Upper lobe of left lung (tissue), 6 donors: ENCODE measurements around the gene KCNA3. TPM values are rescaled to one million over a fixed set of nuclear protein-coding genes. Genes with fewer than 3 reads are reported as not detected.

Experiments
- ATAC-seq, 2 donors: fragments of 200-7000 bp; cut with Tn5 transposase; one replicate each; pipeline ENCODE4 v1.9.1; 2022; ENCODE audit warnings: mild to moderate bottlenecking in 2 of 2, moderate library complexity in 2 of 2; ENCODE audit not compliant: low FRiP score in 2 of 2
- DNase-seq, 2 donors: peaks; one replicate each; pipeline ENCODE4 v3.0.0-alpha.2; 2019 to 2020
- H3K27ac ChIP-seq, 4 donors: fragments of 200-600 bp; sonication (generic); one replicate each; pipeline ENCODE4 v1.5.1; 2016 to 2019
- H3K27me3 ChIP-seq, 4 donors: fragments of 200-600 bp; sonication (generic); one replicate each; pipeline ENCODE4 v1.5.1; 2017 to 2019
- H3K36me3 ChIP-seq, 4 donors: fragments of 200-600 bp; sonication (generic); one replicate each; pipeline ENCODE4 v1.5.1; 2016 to 2019
- H3K4me1 ChIP-seq, 4 donors: fragments of 200-600 bp; sonication (generic); one replicate each; pipeline ENCODE4 v1.5.1; 2018 to 2019
- H3K4me3 ChIP-seq, 4 donors: fragments of 200-600 bp; sonication (generic); one replicate each; pipeline ENCODE4 v1.5.1; 2017 to 2019; ENCODE audit warnings: mild to moderate bottlenecking in 2 of 4, moderate library complexity in 1 of 4
- H3K9me3 ChIP-seq, 4 donors: fragments of 200-600 bp; sonication (generic); one replicate each; pipeline ENCODE4 v1.5.1; 2018 to 2019
- CTCF ChIP-seq, 6 experiments: fragments of 450-650 bp in 4 of 6; fragments of 200-600 bp in 2 of 6; sonication (generic) in 2 of 6; IDR thresholded peaks; one replicate each; pipeline ENCODE4 v1.5.1; 2016 to 2019; ENCODE audit warnings: antibody characterized with exemption in 6 of 6
- EP300 ChIP-seq, 4 donors: sonication (generic); formaldehyde crosslinking; IDR thresholded peaks; one replicate each; pipeline ENCODE4 v1.5.1; 2017; ENCODE audit warnings: antibody characterized with exemption in 4 of 4, control low read depth in 2 of 4
- POLR2A ChIP-seq, 4 donors: fragments of 450-650 bp; IDR thresholded peaks; one replicate each; pipeline ENCODE4 v1.5.1; 2016 to 2017; ENCODE audit warnings: antibody characterized with exemption in 4 of 4, mild to moderate bottlenecking in 2 of 4
- POLR2AphosphoS5 ChIP-seq, 2 donors: sonication (generic); formaldehyde crosslinking; IDR thresholded peaks; one replicate each; pipeline ENCODE4 v1.5.1; 2017; ENCODE audit warnings: antibody characterized with exemption in 2 of 2
- WGBS, 2 donors: methylation state at CpG; one replicate each; pipeline ENCODE4 v1.1.5; 2017 to 2018; 5-methylcytosine and 5-hydroxymethylcytosine counted together
- total RNA-seq, 6 donors: library from RNA; depleted of rRNA in 4 of 6; stranded (reverse); fragments of >200 nt in 4 of 6; gene quantifications; one replicate each; pipeline versions ENCODE4 v1.1.0 to v1.2.1, GENCODE V29; 2016 to 2021
- donor health status: DM: no; HTN: no; CAD: no; lungs with moderate emphysema.
- donor health status: DM: no; HTN: yes; CAD: no; lungs with severe emphysema.

KCNA3 gene
- total RNA-seq, 6 donors from 2014 or later = 12.6 to 25.1 (median 19.7) TPM

GRCh38 chr1:110633646-110634030 lies 41.1 kb downstream of the KCNA3 start:
- TF ChIP-seq CTCF (IDR thresholded peaks at IDR 0.05) = no peak
- no peak for TF ChIP-seq POLR2A (IDR thresholded peaks at IDR 0.05)
- no peak for TF ChIP-seq EP300 (IDR thresholded peaks at IDR 0.05)
- TF ChIP-seq POLR2AphosphoS5 (IDR thresholded peaks at IDR 0.05) = no peak
- H3K27ac ChIP-seq = no peak overlapping the region
- H3K4me3 ChIP-seq = no peak overlapping the region
- ATAC-seq (no peak), DNase-seq (no peak)
- peaks cover 8 to 23% (median 21%) of the 10 kb centered on the region in 4 donors for H3K4me1 ChIP-seq
- no peaks in the 10 kb centered on the region for H3K36me3 ChIP-seq
- no peaks in the 10 kb centered on the region for H3K27me3 ChIP-seq
- H3K9me3 ChIP-seq = no peaks in the 10 kb centered on the region
- 84 to 88% methylated on average over 2 of the region's 2 CpGs for WGBS, 2 donors

GRCh38 chr1:110631836-110632620 lies 42.7 kb downstream of the KCNA3 start:
- H3K27me3 ChIP-seq = no peaks in the 10 kb centered on the region
- ATAC-seq (no peak), DNase-seq (no peak)
- no peaks in the 10 kb centered on the region for H3K36me3 ChIP-seq
- no peak overlapping the region for H3K4me3 ChIP-seq
- no peaks in the 10 kb centered on the region for H3K9me3 ChIP-seq
- no peak for TF ChIP-seq POLR2A (IDR thresholded peaks at IDR 0.05)
- TF ChIP-seq POLR2AphosphoS5 (IDR thresholded peaks at IDR 0.05) = no peak
- no peak for TF ChIP-seq CTCF (IDR thresholded peaks at IDR 0.05)
- TF ChIP-seq EP300 (IDR thresholded peaks at IDR 0.05) = no peak
- H3K4me1 ChIP-seq = peaks cover 8 to 23% (median 21%) of the 10 kb centered on the region in 4 donors
- peak overlapping the region in 1 of 4 donors; percentile 55 for H3K27ac ChIP-seq
- WGBS, 2 donors = 82 to 85% methylated on average over 6 of the region's 6 CpGs

- DNase-seq (peak; percentile 20 to 80), ATAC-seq (peak; percentile 83 to 87)
- Histone ChIP-seq H3K4me3 (no peak overlapping the region), H3K9me3 (no peaks in the 10 kb centered on the region), H3K27me3 (no peaks in the 10 kb centered on the region), H3K4me1 (peaks cover 8 to 23% (median 21%) of the 10 kb centered on the region in 4 donors), H3K27ac (peak overlapping the region in 1 of 4 donors; percentile 55), H3K36me3 (no peaks in the 10 kb centered on the region)
- TF ChIP-seq EP300 (IDR thresholded peaks at IDR 0.05) (no peak), CTCF (IDR thresholded peaks at IDR 0.05) (peak; percentile 75 to 87 (median 82)), POLR2AphosphoS5 (IDR thresholded peaks at IDR 0.05) (no peak), POLR2A (IDR thresholded peaks at IDR 0.05) (no peak)
- WGBS, 2 donors = 29 to 35% methylated on average over 13 of the region's 13 CpGs
Measured at GRCh38 chr1:110630839-110631663, 43.7 kb downstream of the KCNA3 start.

GRCh38 chr1:110628323-110629105 lies 46.2 kb downstream of the KCNA3 start:
- no peak overlapping the region for H3K4me3 ChIP-seq
- no peak overlapping the region for H3K27ac ChIP-seq
- peaks cover 0 to 7% (median 4%) of the 10 kb centered on the region in 4 donors for H3K4me1 ChIP-seq
- no peaks in the 10 kb centered on the region for H3K27me3 ChIP-seq
- no peak for ATAC-seq
- H3K9me3 ChIP-seq = no peaks in the 10 kb centered on the region
- DNase-seq = no peak
- TF ChIP-seq POLR2AphosphoS5 (IDR thresholded peaks at IDR 0.05) (no peak), EP300 (IDR thresholded peaks at IDR 0.05) (no peak), CTCF (IDR thresholded peaks at IDR 0.05) (no peak), POLR2A (IDR thresholded peaks at IDR 0.05) (no peak)
- WGBS, 2 donors = 74 to 85% methylated on average over 6 of the region's 6 CpGs
- H3K36me3 ChIP-seq = no peaks in the 10 kb centered on the region
